ENCODE measurements around the gene TACSTD2. TPM values are rescaled to one million over a fixed set of nuclear protein-coding genes. Genes with fewer than 3 reads are reported as not detected.

Gene TACSTD2
- total and polyA plus RNA-seq, 2 of the 4 experiments (the other 2 are of a cell fraction), result not detected

DNA sequence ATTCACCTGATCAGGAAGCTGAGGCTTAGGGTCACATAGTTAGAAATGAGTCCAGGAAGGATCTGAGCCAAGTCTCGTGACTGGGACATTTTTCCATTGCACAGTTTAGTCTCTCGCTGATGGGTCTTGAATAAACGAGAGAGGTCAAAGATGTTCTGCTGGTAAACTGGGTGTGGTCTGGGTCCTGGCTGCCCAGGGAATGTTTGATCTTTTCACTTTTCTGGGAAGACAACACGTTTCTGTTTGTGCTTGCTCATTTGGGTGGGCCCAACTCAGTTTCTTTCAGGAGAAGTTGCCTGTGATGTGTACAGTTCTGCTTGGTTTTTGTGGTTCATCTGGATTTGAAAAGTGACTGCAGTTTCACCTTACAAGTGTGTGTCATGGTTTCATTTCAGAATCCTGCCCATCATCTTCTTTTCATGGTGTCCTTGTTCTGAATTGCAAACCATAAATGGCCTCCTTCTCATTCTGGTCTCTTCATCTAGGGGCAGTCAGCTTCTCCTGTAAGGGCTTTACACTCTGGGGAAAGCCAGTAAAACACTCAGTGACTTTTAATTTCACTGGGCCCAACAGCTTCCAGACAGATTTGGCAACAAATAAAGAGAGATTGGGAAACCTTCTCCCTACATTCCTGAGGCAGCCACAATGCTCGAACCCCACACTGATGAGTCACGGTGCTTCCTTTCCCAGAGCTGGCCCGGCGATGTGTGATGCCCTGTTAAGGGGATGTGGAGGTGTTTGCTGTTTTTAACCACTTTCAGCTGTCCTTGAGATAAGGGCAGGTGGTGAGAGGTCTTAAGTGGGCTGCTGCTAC is 7.2 kb upstream of the TACSTD2 start:
- Histone ChIP-seq H3K27ac (ENCODE audit: insufficient read depth, low read length) (peak overlapping the region; percentile 98), H3K4me2 (ENCODE audit: low read depth, low read length) (peak overlapping the region; percentile 34), H3K56ac (ENCODE audit: extremely low read depth, insufficient read depth, low read length) (peak overlapping the region; percentile 84), H3K79me1 (ENCODE audit: low read depth in 1 of 2, low read length in 2 of 2) (no peaks in the 10 kb centered on the region), H4K91ac (ENCODE audit: insufficient read depth, low read depth, low read length) (peak overlapping the region; percentile 77), H2BK120ac (ENCODE audit: low read depth, low read length) (peak overlapping the region; percentile 91), H3K9ac (ENCODE audit: low read depth, low read length) (peak overlapping the region; percentile 62), H3K9me3 (ENCODE audit: control insufficient read depth, insufficient read depth, low read length) (no peaks in the 10 kb centered on the region), H3K23ac (ENCODE audit: low read depth, low read length) (peak overlapping the region; percentile 82), H2BK15ac (ENCODE audit: low read depth, low read length) (peak overlapping the region; percentile 89; the same call in 2 of the 3 replicates), H2AK9ac (replicated peaks; ENCODE audit: low read depth, low read length, poor library complexity) (peak overlapping the region; percentile 38), H3K4me1 (ENCODE audit: control insufficient read depth, insufficient read depth, low read length) (peaks cover 22% of the 10 kb centered on the region), H3K18ac (ENCODE audit: low read depth, low read length) (peak overlapping the region; percentile 78), H3K9me1 (ENCODE audit: insufficient read depth, low read length) (peaks cover 19% of the 10 kb centered on the region), H3K36me3 (ENCODE audit: control insufficient read depth, insufficient read depth, low read length) (no peaks in the 10 kb centered on the region), H3K14ac (replicated peaks; ENCODE audit: low read depth, low read length) (peak overlapping the region; percentile 79), H3K27me3 (ENCODE audit: control insufficient read depth, insufficient read depth, low read length) (no peaks in the 10 kb centered on the region), H2BK20ac (ENCODE audit: low read depth, low read length) (peak overlapping the region; percentile 94), H4K5ac (ENCODE audit: low read depth, low read length) (peak overlapping the region; percentile 92), H3K4ac (ENCODE audit: low read depth, low read length) (peak overlapping the region; percentile 86), H2AK5ac (ENCODE audit: low read depth, low read length) (peak overlapping the region; percentile 84), H4K8ac (ENCODE audit: low read depth in 2 of 2, low read length in 2 of 2) (peak overlapping the region; percentile 74 to 91), H3K4me3 (ENCODE audit: insufficient read depth, low read depth, low read length) (no peak overlapping the region), H2BK5ac (ENCODE audit: low read depth, low read length, poor library complexity, severe bottlenecking) (peak overlapping the region; percentile 89), H2AFZ (replicated peaks; ENCODE audit: low read length, poor library complexity) (peak overlapping the region; percentile 67), H4K20me1 (ENCODE audit: insufficient read depth, low read length) (no peaks in the 10 kb centered on the region)
- in situ Hi-C loops (cut with MboI; ENCODE audit: low sequenced_read_pairs), result no loop called here
- 0% methylated on average over 1 of the region's 8 CpGs; no CpG with 5 or more reads in 1 of the 2 experiments for WGBS, 2 experiments (ENCODE audit: extremely low coverage in 2 of 2, insufficient read length in 1 of 2)
- CTCF ChIA-PET, result interaction anchor here (0.8 to 1.1 kb wide), 2 partner anchors 13 to 55 kb away, joined by 3 read pairs; no protein-coding TSS in a partner anchor
- intact Hi-C loops (cut with micrococcal nuclease), result loop anchor here (1.0 to 2.0 kb wide), 4 partner anchors 8 to 69 kb away; partner anchors contain the start of gene OMA1
- DNase-seq (peak; percentile 96), ATAC-seq (ENCODE audit: low read depth) (peak; percentile 82)
- no peak for TF ChIP-seq NFE2L2 (IDR thresholded peaks at IDR 0.05; ENCODE audit: low read depth, low read length)
- TF ChIP-seq CEBPB (IDR thresholded peaks at IDR 0.05; ENCODE audit: low read depth, low read length), result peak; percentile 98
- peak; percentile 43; the same call in 1 of the 2 replicates for TF ChIP-seq MAZ (IDR thresholded peaks at IDR 0.05; ENCODE audit: borderline replicate concordance, low read depth, low read length)
- no peak for TF ChIP-seq MAFK (IDR thresholded peaks at IDR 0.05; ENCODE audit: low read depth, low read length)
- TF ChIP-seq, protein P1, sequence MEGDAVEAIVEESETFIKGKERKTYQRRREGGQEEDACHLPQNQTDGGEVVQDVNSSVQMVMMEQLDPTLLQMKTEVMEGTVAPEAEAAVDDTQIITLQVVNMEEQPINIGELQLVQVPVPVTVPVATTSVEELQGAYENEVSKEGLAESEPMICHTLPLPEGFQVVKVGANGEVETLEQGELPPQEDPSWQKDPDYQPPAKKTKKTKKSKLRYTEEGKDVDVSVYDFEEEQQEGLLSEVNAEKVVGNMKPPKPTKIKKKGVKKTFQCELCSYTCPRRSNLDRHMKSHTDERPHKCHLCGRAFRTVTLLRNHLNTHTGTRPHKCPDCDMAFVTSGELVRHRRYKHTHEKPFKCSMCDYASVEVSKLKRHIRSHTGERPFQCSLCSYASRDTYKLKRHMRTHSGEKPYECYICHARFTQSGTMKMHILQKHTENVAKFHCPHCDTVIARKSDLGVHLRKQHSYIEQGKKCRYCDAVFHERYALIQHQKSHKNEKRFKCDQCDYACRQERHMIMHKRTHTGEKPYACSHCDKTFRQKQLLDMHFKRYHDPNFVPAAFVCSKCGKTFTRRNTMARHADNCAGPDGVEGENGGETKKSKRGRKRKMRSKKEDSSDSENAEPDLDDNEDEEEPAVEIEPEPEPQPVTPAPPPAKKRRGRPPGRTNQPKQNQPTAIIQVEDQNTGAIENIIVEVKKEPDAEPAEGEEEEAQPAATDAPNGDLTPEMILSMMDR (conservative IDR thresholded peaks at IDR 0.05; ENCODE audit: low read depth, low read length), result no peak
- TF ChIP-seq BHLHE40 (IDR thresholded peaks at IDR 0.05; ENCODE audit: low read depth, low read length), result peak; percentile 90
- TF ChIP-seq, protein P2, sequence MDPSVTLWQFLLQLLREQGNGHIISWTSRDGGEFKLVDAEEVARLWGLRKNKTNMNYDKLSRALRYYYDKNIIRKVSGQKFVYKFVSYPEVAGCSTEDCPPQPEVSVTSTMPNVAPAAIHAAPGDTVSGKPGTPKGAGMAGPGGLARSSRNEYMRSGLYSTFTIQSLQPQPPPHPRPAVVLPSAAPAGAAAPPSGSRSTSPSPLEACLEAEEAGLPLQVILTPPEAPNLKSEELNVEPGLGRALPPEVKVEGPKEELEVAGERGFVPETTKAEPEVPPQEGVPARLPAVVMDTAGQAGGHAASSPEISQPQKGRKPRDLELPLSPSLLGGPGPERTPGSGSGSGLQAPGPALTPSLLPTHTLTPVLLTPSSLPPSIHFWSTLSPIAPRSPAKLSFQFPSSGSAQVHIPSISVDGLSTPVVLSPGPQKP (IDR thresholded peaks at IDR 0.05; ENCODE audit: borderline replicate concordance, low read depth, low read length), result no peak
- TF ChIP-seq FOS (IDR thresholded peaks at IDR 0.05; ENCODE audit: low read depth, low read length), result peak; percentile 96
- dilution Hi-C loops (cut with HindIII; ENCODE audit: low sequenced_read_pairs, unreplicated experiment), result no loop called here
- POLR2A ChIA-PET (ENCODE audit: unreplicated experiment), result no interaction called here
- BruUV-seq (replicated peaks), result no TSS peak

All from IMR-90 (cell line).